D721Med (cell line): ENCODE measurements around the gene MFGE8.

Experiments
- DNase-seq: peaks from one replicate; pipeline ENCODE4 v3.0.0; 2011; ENCODE audit warnings: low spot score; ENCODE audit not compliant: insufficient read length
- FAIRE-seq: peaks from 2 replicates; lab custom pipeline; 2011; peaks lifted over from hg19 to GRCh38; lab: Jason Lieb, UNC
- TF ChIP-seq, protein P1 (sequence below): IDR thresholded peaks from 2 replicates; pipeline ENCODE4 v1.5.1; 2012; ENCODE audit warnings: mild to moderate bottlenecking, control low read depth; ENCODE audit not compliant: insufficient read depth; ENCODE audit errors: missing control alignments

Gene MFGE8

DNA sequence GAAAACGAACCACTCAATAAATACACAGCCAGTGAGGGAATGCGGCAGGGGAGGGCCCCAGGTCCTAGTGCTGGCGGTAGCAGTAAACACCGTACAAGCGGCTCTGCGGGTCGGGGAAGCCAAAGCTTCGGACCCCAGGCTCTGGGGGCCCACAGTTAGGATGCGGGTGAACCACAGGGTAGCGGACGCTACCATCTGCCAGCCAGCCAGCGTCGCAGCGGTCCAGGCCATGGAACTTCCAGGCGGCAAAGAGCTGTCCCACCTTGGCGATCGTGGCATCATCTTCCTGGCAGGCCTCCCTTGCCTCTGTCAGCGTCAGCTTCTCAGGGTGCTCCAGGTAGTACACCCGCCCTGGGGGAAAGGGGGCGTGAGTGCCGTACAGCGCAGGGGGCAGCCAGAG lies 35.3 kb downstream of the MFGE8 start:
- no peak for DNase-seq
- no peak for FAIRE-seq
- TF ChIP-seq, protein P1, sequence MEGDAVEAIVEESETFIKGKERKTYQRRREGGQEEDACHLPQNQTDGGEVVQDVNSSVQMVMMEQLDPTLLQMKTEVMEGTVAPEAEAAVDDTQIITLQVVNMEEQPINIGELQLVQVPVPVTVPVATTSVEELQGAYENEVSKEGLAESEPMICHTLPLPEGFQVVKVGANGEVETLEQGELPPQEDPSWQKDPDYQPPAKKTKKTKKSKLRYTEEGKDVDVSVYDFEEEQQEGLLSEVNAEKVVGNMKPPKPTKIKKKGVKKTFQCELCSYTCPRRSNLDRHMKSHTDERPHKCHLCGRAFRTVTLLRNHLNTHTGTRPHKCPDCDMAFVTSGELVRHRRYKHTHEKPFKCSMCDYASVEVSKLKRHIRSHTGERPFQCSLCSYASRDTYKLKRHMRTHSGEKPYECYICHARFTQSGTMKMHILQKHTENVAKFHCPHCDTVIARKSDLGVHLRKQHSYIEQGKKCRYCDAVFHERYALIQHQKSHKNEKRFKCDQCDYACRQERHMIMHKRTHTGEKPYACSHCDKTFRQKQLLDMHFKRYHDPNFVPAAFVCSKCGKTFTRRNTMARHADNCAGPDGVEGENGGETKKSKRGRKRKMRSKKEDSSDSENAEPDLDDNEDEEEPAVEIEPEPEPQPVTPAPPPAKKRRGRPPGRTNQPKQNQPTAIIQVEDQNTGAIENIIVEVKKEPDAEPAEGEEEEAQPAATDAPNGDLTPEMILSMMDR = no peak

DNA sequence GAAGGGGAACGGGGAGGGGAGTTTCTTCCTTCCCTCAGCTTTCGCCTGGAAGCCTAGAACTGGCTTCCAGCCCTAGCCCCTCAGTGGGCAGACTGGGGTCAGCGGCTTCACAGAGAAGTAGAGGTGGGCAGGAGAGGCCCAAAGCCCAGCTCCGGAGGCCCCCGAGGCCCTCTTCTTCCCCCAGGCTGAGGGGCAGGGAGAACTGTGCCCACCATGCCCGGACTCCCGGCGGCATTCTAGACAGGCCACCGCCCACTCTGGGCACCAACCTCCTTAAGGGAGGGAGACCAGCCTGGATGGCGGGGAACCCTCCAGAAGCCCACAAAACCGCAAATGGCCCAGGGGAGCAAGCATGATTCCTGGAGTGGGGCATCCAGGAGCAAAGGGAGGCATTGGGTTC lies 35.8 kb downstream of the MFGE8 start:
- FAIRE-seq = no peak
- DNase-seq = no peak
- TF ChIP-seq, protein P1 = no peak

DNA sequence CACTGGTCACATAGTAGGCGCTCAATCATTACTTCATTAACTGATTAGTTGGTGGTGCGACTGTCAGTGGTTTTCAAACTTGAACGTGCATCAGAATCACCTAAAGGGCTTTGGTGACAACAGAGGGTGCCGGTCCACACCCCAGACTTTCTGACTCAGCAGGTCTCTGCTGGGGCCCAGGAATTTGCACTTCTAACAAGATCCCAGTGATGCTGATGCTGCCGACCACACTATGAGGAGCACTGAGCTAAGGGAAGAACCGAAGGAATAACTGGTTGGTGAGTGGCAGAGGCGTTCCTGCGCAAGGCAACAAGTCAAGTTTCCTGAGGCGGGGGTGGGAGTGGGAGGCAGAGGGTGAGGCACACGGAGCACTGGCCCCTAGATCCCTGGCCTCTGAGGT lies 36.6 kb downstream of the MFGE8 start:
- TF ChIP-seq, protein P1 = no peak
- FAIRE-seq (no peak), DNase-seq (no peak)

DNA sequence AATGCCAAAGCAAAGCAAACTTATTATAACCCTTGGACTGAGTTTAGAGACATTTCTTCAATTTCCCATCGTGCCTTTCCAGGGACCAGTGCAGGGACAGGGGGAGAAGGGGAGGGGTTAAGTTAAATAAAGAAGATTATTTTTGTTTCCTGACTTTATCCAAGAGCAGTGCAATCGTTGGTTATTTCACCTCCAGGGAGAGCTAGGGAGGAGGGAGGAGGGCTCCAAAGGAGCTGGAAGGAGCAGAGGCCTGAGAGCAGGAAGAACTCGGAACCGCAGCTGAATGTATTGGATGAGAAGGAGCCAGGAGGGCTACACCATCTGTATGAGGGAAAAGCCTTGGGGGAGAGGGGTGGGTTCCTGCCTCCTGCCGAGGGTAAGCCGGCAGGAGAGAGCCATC lies 38.5 kb downstream of the MFGE8 start:
- DNase-seq (no peak), FAIRE-seq (no peak)
- TF ChIP-seq, protein P1 = no peak

DNA sequence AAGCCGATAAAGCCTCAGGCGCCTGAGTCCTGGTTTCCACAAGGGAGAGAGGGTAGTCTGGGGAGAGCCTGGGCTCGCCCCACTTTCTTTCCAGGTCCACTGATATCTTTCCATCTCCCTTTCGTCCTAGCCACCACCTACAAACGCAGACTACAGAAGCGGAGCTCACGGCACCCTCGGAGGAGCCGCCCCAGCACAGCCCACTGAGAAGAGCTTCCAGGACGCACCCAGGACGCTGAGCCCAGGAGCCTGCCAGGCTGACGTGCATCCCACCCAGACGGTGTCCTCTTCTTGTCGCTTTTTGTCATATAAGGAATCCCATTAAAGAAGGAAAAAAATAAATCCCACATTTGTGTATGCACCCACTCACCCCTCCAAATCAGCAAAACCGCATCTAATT lies 38.9 kb downstream of the MFGE8 start:
- TF ChIP-seq, protein P1 = no peak
- DNase-seq (no peak), FAIRE-seq (no peak)

DNA sequence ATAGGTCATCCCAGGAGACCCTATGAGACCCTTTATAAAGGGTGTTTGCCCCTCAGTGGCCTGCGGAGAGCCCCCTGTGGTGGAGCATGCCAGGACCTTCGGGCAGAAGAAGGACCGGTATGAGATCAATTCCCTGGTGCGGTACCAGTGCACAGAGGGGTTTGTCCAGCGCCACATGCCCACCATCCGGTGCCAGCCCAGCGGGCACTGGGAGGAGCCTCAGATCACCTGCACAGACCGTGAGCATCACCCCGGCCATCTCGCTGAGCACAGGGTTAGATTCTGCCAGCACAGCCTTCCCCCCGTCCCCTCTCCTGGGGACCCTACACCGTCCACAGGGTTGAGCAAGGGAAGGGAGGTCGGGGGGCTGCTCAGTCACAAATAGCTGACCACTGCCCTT lies 39.4 kb downstream of the MFGE8 start:
- TF ChIP-seq, protein P1 = no peak
- DNase-seq (no peak), FAIRE-seq (no peak)

DNA sequence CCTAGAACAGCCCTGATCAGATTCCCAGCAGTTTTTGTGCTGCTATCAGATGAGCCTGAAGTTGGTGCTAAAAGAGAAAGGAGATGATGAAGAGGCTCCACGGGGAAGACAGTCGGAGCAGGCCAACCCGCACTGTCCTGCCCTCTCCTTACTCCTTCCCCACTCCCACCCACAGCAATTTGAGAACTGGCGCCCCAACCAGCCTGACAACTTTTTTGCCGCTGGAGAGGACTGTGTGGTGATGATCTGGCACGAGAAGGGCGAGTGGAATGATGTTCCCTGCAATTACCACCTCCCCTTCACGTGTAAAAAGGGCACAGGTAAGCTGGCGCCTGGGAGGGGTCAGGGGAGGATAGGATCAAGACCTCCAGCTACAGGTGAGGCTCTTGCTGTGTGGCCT lies 40.5 kb downstream of the MFGE8 start:
- TF ChIP-seq, protein P1 = no peak
- DNase-seq (no peak), FAIRE-seq (no peak)
